ENCODE results near the gene SFSWAP. TPM values are rescaled to one million over a fixed set of nuclear protein-coding genes. Genes with fewer than 3 reads are reported as not detected.
A peak's percentile ranks its signal among the peaks of the same experiment; 100 is the strongest.

SFSWAP gene
- total RNA-seq, 1 experiment from 2014 or later, result 48.1 TPM

DNA sequence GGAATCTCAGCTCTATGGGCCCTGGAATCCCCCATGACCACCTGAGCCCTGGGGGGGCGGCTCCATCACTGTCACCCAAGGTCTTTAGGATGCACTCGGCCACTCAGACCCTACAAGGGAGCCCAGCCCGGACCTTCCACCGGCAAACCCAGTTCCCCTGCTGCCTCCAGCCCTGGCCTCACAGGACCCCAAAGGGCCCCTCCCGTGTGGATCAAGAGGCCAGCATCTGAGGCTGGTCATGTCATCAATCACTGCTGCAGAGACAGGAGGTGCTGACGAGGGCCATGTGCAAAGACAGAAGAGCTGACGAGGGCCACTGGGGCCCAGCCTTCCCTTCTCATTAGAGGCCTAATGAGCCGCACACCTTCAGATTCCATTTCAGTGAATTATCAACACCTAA, 39.0 kb upstream of the SFSWAP start:
- no peaks in the 10 kb centered on the region; the same call in 1 of the 2 replicates for H3K27me3 ChIP-seq (ENCODE audit: insufficient read depth, low read length)
- no peak overlapping the region for H4K8ac ChIP-seq (replicated peaks; ENCODE audit: insufficient read length, low read depth, low read length)
- no CpG with 5 or more reads among the region's 8 CpGs for WGBS (ENCODE audit: extremely low coverage, insufficient read length, low lambda C conversion rate)
- H3K56ac ChIP-seq (ENCODE audit: insufficient read length, low read depth, low read length), result no peak overlapping the region
- Mint-ChIP-seq H3K9me3 (peaks cover 11 to 14% of the 10 kb centered on the region in 2 experiments), H3K27ac (no peak overlapping the region), H3K36me3 (ENCODE audit: insufficient read depth in 1 of 3, low read depth in 3 of 3) (peaks cover 0 to 4% (median 3%) of the 10 kb centered on the region in 3 experiments; a peak in 3 of 7 replicates), H3K27me3 (ENCODE audit: low read depth) (peaks cover 4% of the 10 kb centered on the region), H3K4me1 (0 out of 4 replicates have a peak, but pooled peaks cover 0 to 5% of the 10 kb centered on the region in 2 experiments), H3K4me3 (no peak overlapping the region)
- no peak overlapping the region for H2BK15ac ChIP-seq (ENCODE audit: low read depth, low read length)
- no peak overlapping the region for H3K23ac ChIP-seq (ENCODE audit: insufficient read length, low read depth, low read length)
- DNase-seq, result peak; percentile 28
- H3K4me2 ChIP-seq (ENCODE audit: insufficient read depth, insufficient read length, low read length), result no peak overlapping the region
- no peaks in the 10 kb centered on the region for H4K20me1 ChIP-seq (ENCODE audit: control insufficient read depth, insufficient read depth, insufficient read length)
- H3K79me1 ChIP-seq (ENCODE audit: insufficient read depth, low read depth, low read length, poor library complexity, severe bottlenecking), result no peaks in the 10 kb centered on the region
- H3K9ac ChIP-seq (ENCODE audit: extremely low read depth, insufficient read length, low read length), result no peak overlapping the region
- H3K9me3 ChIP-seq (ENCODE audit: control insufficient read depth, low read depth, low read length), result no peaks in the 10 kb centered on the region
- H2AK5ac ChIP-seq (ENCODE audit: insufficient read length, low read length), result no peak overlapping the region
- TF ChIP-seq, protein P1, sequence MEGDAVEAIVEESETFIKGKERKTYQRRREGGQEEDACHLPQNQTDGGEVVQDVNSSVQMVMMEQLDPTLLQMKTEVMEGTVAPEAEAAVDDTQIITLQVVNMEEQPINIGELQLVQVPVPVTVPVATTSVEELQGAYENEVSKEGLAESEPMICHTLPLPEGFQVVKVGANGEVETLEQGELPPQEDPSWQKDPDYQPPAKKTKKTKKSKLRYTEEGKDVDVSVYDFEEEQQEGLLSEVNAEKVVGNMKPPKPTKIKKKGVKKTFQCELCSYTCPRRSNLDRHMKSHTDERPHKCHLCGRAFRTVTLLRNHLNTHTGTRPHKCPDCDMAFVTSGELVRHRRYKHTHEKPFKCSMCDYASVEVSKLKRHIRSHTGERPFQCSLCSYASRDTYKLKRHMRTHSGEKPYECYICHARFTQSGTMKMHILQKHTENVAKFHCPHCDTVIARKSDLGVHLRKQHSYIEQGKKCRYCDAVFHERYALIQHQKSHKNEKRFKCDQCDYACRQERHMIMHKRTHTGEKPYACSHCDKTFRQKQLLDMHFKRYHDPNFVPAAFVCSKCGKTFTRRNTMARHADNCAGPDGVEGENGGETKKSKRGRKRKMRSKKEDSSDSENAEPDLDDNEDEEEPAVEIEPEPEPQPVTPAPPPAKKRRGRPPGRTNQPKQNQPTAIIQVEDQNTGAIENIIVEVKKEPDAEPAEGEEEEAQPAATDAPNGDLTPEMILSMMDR (conservative IDR thresholded peaks at IDR 0.05), result no peak
- no peak overlapping the region for H2BK5ac ChIP-seq (ENCODE audit: insufficient read length, low read length)
- H2BK12ac ChIP-seq (ENCODE audit: insufficient read length, low read depth, low read length), result no peak overlapping the region
- H4K5ac ChIP-seq (ENCODE audit: insufficient read length, low read depth, low read length), result no peak overlapping the region
- no peak overlapping the region for H3K4ac ChIP-seq (ENCODE audit: low read depth, low read length)
- no peaks in the 10 kb centered on the region for H3K79me2 ChIP-seq (ENCODE audit: insufficient read depth, low read length)
- H2AFZ ChIP-seq (ENCODE audit: low read length), result no peak overlapping the region
- no peak overlapping the region for H3K14ac ChIP-seq (ENCODE audit: insufficient read depth, low read length)
- no peak overlapping the region for H2BK120ac ChIP-seq (ENCODE audit: low read depth, low read length, poor library complexity, severe bottlenecking)
- no peak overlapping the region for H3K18ac ChIP-seq (ENCODE audit: insufficient read length, low read depth, low read length)
- H3T11ph ChIP-seq (ENCODE audit: low read length), result no peak overlapping the region
- H3K27ac ChIP-seq (ENCODE audit: insufficient read length, low read depth, low read length), result no peak overlapping the region
- no peak overlapping the region for H2BK20ac ChIP-seq (ENCODE audit: low read depth, low read length, poor library complexity, severe bottlenecking)
- no peaks in the 10 kb centered on the region for H3K4me1 ChIP-seq (ENCODE audit: insufficient read depth, low read length)
- no peak overlapping the region for H4K91ac ChIP-seq (ENCODE audit: insufficient read length, low read depth, low read length)
- H3K23me2 ChIP-seq (ENCODE audit: insufficient read length, low read depth, low read length, poor library complexity, severe bottlenecking), result no peaks in the 10 kb centered on the region

All from H9 (cell line).